ENCODE data around the gene ANKS1B. TPM values are rescaled to one million over a fixed set of nuclear protein-coding genes. Genes with fewer than 3 reads are reported as not detected.

Gene ANKS1B
- total RNA-seq, 6 experiments from 2014 or later = 0.31 to 0.66 (median 0.37) TPM

DNA sequence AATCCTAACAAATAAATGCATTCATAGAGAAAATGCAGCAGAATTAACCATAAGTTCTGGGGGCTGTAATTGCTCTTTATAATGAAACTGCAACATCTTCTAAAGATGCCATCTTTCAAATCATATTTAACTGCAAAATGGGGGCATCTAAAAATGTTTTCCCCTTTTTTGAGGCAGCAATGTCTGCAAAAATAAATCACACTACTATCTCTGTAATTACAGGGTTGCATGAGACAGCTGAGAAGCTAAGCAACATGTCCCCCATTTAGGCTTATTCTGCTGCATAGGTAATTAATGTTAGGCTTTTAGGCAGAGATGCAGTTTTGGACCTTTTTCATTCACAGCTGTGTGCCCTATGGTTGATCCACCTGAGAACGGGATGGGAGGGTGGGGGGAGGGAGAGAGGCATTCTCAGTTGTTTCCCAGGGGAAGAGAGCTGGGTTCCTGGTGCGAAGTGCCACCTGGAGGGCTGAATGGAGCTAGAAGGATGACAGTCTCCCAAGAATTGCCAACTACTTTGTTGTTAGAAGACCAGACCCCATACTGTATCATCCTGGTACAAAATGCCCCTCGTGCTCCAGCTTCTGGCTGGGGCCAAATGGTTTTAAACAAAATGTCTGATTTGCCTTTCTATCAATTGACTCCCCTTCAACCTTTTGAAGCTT lies 1185.5 kb downstream of the ANKS1B start:
- TF ChIP-seq, protein P1, sequence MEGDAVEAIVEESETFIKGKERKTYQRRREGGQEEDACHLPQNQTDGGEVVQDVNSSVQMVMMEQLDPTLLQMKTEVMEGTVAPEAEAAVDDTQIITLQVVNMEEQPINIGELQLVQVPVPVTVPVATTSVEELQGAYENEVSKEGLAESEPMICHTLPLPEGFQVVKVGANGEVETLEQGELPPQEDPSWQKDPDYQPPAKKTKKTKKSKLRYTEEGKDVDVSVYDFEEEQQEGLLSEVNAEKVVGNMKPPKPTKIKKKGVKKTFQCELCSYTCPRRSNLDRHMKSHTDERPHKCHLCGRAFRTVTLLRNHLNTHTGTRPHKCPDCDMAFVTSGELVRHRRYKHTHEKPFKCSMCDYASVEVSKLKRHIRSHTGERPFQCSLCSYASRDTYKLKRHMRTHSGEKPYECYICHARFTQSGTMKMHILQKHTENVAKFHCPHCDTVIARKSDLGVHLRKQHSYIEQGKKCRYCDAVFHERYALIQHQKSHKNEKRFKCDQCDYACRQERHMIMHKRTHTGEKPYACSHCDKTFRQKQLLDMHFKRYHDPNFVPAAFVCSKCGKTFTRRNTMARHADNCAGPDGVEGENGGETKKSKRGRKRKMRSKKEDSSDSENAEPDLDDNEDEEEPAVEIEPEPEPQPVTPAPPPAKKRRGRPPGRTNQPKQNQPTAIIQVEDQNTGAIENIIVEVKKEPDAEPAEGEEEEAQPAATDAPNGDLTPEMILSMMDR (IDR thresholded peaks at IDR 0.05) = no peak
- H3K27ac Mint-ChIP-seq = no peak overlapping the region

DNA sequence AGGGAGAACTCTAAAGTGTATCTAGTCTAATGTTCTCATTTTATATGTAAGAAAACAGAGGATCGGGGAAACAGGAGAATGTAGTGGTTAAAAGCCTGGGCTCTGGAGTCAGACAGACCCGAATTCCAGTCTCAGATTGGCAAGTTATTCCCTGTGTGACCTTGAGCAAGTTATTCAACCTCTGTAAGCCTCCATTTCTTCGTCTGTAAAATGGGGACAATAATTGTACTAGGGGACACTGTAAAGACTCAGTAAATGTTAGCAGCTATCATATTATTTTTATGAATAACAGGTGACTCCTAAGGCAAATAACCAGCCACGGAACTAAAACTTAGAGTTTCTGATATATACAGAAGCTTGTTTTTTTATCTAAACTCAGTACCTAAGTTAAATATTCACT lies 1187.5 kb downstream of the ANKS1B start:
- H3K27ac Mint-ChIP-seq = no peak overlapping the region
- no peaks in the 10 kb centered on the region for H3K9me3 Mint-ChIP-seq
- H3K4me3 Mint-ChIP-seq = no peak overlapping the region
- no peaks in the 10 kb centered on the region for H3K36me3 Mint-ChIP-seq (ENCODE audit: low read depth)
- TF ChIP-seq, protein P1 (IDR thresholded peaks at IDR 0.05) = no peak
- H3K4me1 Mint-ChIP-seq (ENCODE audit: low read depth) = peaks cover 8% of the 10 kb centered on the region; the same call in 1 of the 2 replicates
- peaks cover 13% of the 10 kb centered on the region for H3K27me3 Mint-ChIP-seq (ENCODE audit: insufficient read depth)
- no peak for DNase-seq

More for the DNA sequence above, 1185.5 kb downstream of the ANKS1B start:
- peaks cover 11% of the 10 kb centered on the region for H3K27me3 Mint-ChIP-seq (ENCODE audit: insufficient read depth)
- H3K36me3 Mint-ChIP-seq (ENCODE audit: low read depth) = no peaks in the 10 kb centered on the region
- no peak overlapping the region for H3K4me3 Mint-ChIP-seq
- no peaks in the 10 kb centered on the region for H3K9me3 Mint-ChIP-seq
- no peak for DNase-seq
- H3K4me1 Mint-ChIP-seq (ENCODE audit: low read depth) = no peaks in the 10 kb centered on the region

DNA sequence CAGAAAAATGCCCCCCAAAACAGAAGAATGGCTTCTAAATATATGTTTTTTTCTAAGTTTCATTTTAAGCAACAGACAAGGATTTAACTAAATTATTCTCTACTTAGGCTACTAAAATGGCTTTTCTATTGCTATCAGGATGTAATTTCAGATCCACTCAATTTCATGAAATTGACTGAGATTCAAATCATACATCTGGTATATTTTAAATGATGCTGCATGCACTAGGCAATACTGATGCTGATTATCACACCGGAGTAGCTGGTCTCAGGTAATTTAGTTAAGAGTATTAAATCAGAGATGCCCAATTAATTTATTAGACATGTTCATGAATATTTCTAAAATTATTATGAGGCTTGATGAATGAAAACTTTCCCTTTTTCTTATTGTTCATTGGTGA lies 1188.0 kb downstream of the ANKS1B start:
- Mint-ChIP-seq H3K36me3 (ENCODE audit: low read depth) (no peaks in the 10 kb centered on the region), H3K27ac (no peak overlapping the region), H3K4me1 (ENCODE audit: low read depth) (peaks cover 8% of the 10 kb centered on the region; the same call in 1 of the 2 replicates), H3K27me3 (ENCODE audit: insufficient read depth) (peaks cover 13% of the 10 kb centered on the region), H3K9me3 (no peaks in the 10 kb centered on the region), H3K4me3 (no peak overlapping the region)
- no peak for DNase-seq
- TF ChIP-seq, protein P1 (IDR thresholded peaks at IDR 0.05) = no peak

DNA sequence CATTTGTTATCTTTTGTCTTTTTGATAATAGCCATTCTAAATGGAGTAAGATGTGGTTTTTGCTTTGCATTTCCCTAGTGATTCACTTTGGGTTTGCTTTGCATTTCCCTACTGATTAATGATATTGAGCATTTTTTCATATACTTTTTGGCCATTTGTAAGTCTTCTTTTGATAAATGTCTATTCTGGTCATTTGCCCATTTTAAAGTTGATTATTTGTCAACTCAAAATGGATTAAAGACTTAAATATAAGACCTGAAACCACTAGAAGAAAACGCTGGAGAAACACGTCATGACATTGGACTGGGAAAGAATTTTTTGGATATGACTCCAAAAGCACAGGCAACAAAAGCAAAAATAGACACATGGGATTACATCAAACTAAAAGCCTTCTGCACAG lies 1191.6 kb downstream of the ANKS1B start:
- no peak for DNase-seq
- no peak overlapping the region for H3K27ac Mint-ChIP-seq
- no peak overlapping the region for H3K4me3 Mint-ChIP-seq
- no peaks in the 10 kb centered on the region for H3K9me3 Mint-ChIP-seq
- peaks cover 8% of the 10 kb centered on the region; the same call in 1 of the 2 replicates for H3K4me1 Mint-ChIP-seq (ENCODE audit: low read depth)
- no peaks in the 10 kb centered on the region for H3K36me3 Mint-ChIP-seq (ENCODE audit: low read depth)
- TF ChIP-seq, protein P1 (IDR thresholded peaks at IDR 0.05) = no peak
- peaks cover 12% of the 10 kb centered on the region for H3K27me3 Mint-ChIP-seq (ENCODE audit: insufficient read depth)

DNA sequence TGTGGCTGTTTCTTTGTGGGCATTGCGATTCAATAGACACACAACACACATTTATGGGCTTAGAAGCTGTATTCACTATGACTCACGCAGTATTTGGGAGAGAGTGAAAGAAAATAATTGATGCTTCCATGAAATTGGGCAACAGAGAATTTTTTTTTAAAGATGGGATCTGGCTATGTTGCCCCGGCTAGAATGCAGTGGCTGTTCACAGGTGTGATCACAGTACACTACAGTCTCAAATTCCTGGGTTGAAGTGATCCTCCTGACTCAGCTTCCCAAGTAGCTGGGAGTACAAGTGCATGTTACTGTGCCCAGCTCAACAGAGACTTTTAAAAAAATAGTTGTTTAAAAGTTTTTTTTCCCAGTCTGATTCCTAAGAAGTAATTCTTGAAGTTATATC lies 1193.3 kb downstream of the ANKS1B start:
- no peak overlapping the region for H3K4me3 Mint-ChIP-seq
- no peaks in the 10 kb centered on the region for H3K9me3 Mint-ChIP-seq
- no peak for DNase-seq
- peaks cover 15% of the 10 kb centered on the region for H3K27me3 Mint-ChIP-seq (ENCODE audit: insufficient read depth)
- no peak overlapping the region for H3K27ac Mint-ChIP-seq
- no peaks in the 10 kb centered on the region for H3K36me3 Mint-ChIP-seq (ENCODE audit: low read depth)
- TF ChIP-seq, protein P1 (IDR thresholded peaks at IDR 0.05) = no peak
- peaks cover 8% of the 10 kb centered on the region; the same call in 1 of the 2 replicates for H3K4me1 Mint-ChIP-seq (ENCODE audit: low read depth)
